ENCODE data around the gene ABCF3.

DNA sequence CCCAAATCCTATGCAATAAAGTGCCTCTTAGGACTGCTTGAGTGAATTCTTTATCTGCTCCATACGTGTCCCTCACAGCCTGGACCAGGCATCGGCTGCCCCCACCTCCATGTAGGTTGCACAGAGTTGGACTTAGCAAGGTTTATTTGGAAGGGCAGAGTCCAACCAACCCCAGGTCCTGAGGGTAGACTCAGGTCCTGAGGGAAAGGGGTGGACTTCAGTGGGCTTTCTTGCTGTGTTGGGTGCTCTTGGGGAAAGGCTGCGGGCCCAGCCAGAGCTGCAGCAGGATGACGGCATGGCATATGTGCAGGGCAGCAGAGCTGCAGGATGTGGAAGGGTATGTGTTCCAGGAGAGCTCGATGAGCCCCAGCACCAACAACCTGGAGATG, 56.3 kb downstream of the ABCF3 start:
- TF ChIP-seq EZH2 (IDR thresholded peaks at IDR 0.05; ENCODE audit: insufficient read depth, poor library complexity, severe bottlenecking), result no peak
- no peak for TF ChIP-seq EZH2phosphoT487 (IDR thresholded peaks at IDR 0.05; ENCODE audit: insufficient read depth, low read depth)
